ENCODE results near the gene CD74. TPM values are rescaled to one million over a fixed set of nuclear protein-coding genes. Genes with fewer than 3 reads are reported as not detected.

CD74 gene
- total and polyA plus RNA-seq, 2 of the 13 experiments (the other 11 are each of a cell fraction or from before 2014, with no cell fraction given): 34.1 to 84.4 TPM

- POLR2A ChIA-PET: interaction anchor here (0.9 to 3.8 kb wide), 8 partner anchors 7 to 40 kb away, joined by 3 to 31 read pairs (median 4); partner anchors contain the start of gene RPS14
- H3K4me2 ChIP-seq (ENCODE audit: low read depth, low read length): peak overlapping the region; percentile 61
Observed at GRCh38 chr5:150409638-150410523, 2.8 kb downstream of the CD74 start.

More at GRCh38 chr5:150409638-150410523, 2.8 kb downstream of the CD74 start:
- H3K9me3 ChIP-seq (ENCODE audit: low read length): no peaks in the 10 kb centered on the region
- H3K27me3 ChIP-seq (ENCODE audit: control insufficient read depth in 1 of 2, insufficient read depth in 2 of 2, low read length in 2 of 2): no peaks in the 10 kb centered on the region
- peaks cover 38% of the 10 kb centered on the region for H3K4me1 ChIP-seq (ENCODE audit: insufficient read depth, low read length)
- TF ChIP-seq CREB1 (IDR thresholded peaks at IDR 0.05) (peak; percentile 89), CREB1 (CRISPR knock-in tag; IDR thresholded peaks at IDR 0.05) (peak; percentile 93), ZNF138 (CRISPR knock-in tag; IDR thresholded peaks at IDR 0.05; ENCODE audit: low read depth) (no peak), NFYB (CRISPR knock-in tag; IDR thresholded peaks at IDR 0.05) (peak; percentile 79), CREM (IDR thresholded peaks at IDR 0.05) (peak; percentile 86; the same call in 1 of the 2 replicates), CREM (CRISPR knock-in tag; IDR thresholded peaks at IDR 0.05) (no peak), ATF1 (CRISPR knock-in tag; IDR thresholded peaks at IDR 0.05) (peak; percentile 85), ZNF280B (CRISPR knock-in tag; IDR thresholded peaks at IDR 0.05; ENCODE audit: borderline replicate concordance) (no peak), RFXAP (CRISPR knock-in tag; IDR thresholded peaks at IDR 0.05; ENCODE audit: borderline replicate concordance) (peak; percentile 100), HMGXB4 (CRISPR knock-in tag; IDR thresholded peaks at IDR 0.05; ENCODE audit: borderline replicate concordance in 1 of 2, low read depth in 1 of 2) (0 out of 4 replicates have a peak, but pooled peaks of 1 of the 2 experiments have one; percentile 14), ZNF564 (CRISPR knock-in tag; IDR thresholded peaks at IDR 0.05) (no peak), HDAC1 (CRISPR knock-in tag; IDR thresholded peaks at IDR 0.05) (no peak), ZNF230 (CRISPR knock-in tag; IDR thresholded peaks at IDR 0.05) (no peak), NFYC (CRISPR knock-in tag; IDR thresholded peaks at IDR 0.05) (peak; percentile 82), ZNF441 (CRISPR knock-in tag; IDR thresholded peaks at IDR 0.05; ENCODE audit: borderline replicate concordance) (0 out of 2 replicates have a peak, but pooled peaks have one; percentile 14), RFXANK (CRISPR knock-in tag; IDR thresholded peaks at IDR 0.05) (peak; percentile 99), ZNF496 (CRISPR knock-in tag; IDR thresholded peaks at IDR 0.05; ENCODE audit: insufficient replicate concordance) (no peak), RFX5 (IDR thresholded peaks at IDR 0.05; ENCODE audit: low read depth, low read length) (peak; percentile 99), BHLHE40 (IDR thresholded peaks at IDR 0.05; ENCODE audit: low read length) (peak; percentile 45; the same call in 1 of the 2 replicates)
- H3K36me3 ChIP-seq (replicated peaks in 1 of 2; ENCODE audit: control insufficient read depth in 1 of 2, insufficient read depth in 2 of 2, low read length in 2 of 2): peaks cover 3 to 12% of the 10 kb centered on the region in 2 experiments; a peak in 3 of 5 replicates
- H3K9ac ChIP-seq (ENCODE audit: insufficient read depth, low read depth, low read length): no peak overlapping the region
- no peaks in the 10 kb centered on the region for H4K20me1 ChIP-seq (ENCODE audit: insufficient read depth, low read length)
- no TSS peak for BruUV-seq (replicated peaks)
- WGBS (ENCODE audit: low lambda C conversion rate): 47% methylated on average over 15 of the region's 15 CpGs
- ATAC-seq: peak; percentile 83
- H3K4me3 ChIP-seq (replicated peaks in 1 of 3; ENCODE audit: insufficient read depth in 1 of 3, low read depth in 2 of 3, low read length in 3 of 3): peak overlapping the region in 1 of 3 experiments; percentile 12; a peak in 1 of 6 replicates
- in situ Hi-C loops (cut with HindIII; ENCODE audit: extremely low pct_ligation_motif_present, low pct_unique_long_range_greater_than_20kb) (no loop called here), intact Hi-C loops (cut with micrococcal nuclease; ENCODE audit: unreplicated experiment) (no loop called here)
- CTCF ChIA-PET (ENCODE audit: low intra/inter-chr PET ratio, low total read pairs): no interaction called here
- H2AFZ ChIP-seq (ENCODE audit: low read length): no peak overlapping the region
- FAIRE-seq: peak; percentile 73
- H3K79me2 ChIP-seq (ENCODE audit: insufficient read depth, low read length): peaks cover 5% of the 10 kb centered on the region
- no peak overlapping the region for H3K27ac ChIP-seq (ENCODE audit: extremely low read length, insufficient read depth, low read length)
- peak; percentile 77 for DNase-seq (ENCODE audit: low spot score)

Data from HepG2 (cell line).